ENCODE measurements around the gene ANKRD18A.
"Not testable (repeated sequence)": the region's sequence is repeated elsewhere in the genome, so short reads cannot be mapped to it uniquely, and the experiment has no call there.

DNA sequence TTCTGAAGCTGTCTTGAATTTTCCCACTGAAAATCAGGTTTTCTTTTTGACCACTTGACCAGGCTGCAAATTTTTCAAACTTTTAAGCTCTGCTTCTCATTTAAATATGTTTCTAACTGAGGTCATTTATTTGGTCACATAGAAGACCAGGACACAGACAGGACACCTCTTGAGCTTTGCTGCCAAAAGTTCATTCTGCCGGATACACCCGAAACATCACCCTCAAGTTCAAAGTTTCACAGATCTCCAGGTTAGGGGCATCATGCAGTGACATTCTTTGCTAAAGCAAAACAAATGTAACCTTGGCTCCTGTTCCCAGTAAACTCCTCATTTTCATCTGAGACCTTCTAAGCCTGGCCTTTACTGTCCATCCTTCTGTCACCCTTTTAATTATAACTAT, 65.4 kb downstream of the ANKRD18A start:
- TF ChIP-seq, protein P1, sequence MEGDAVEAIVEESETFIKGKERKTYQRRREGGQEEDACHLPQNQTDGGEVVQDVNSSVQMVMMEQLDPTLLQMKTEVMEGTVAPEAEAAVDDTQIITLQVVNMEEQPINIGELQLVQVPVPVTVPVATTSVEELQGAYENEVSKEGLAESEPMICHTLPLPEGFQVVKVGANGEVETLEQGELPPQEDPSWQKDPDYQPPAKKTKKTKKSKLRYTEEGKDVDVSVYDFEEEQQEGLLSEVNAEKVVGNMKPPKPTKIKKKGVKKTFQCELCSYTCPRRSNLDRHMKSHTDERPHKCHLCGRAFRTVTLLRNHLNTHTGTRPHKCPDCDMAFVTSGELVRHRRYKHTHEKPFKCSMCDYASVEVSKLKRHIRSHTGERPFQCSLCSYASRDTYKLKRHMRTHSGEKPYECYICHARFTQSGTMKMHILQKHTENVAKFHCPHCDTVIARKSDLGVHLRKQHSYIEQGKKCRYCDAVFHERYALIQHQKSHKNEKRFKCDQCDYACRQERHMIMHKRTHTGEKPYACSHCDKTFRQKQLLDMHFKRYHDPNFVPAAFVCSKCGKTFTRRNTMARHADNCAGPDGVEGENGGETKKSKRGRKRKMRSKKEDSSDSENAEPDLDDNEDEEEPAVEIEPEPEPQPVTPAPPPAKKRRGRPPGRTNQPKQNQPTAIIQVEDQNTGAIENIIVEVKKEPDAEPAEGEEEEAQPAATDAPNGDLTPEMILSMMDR (IDR thresholded peaks at IDR 0.05; ENCODE audit: control extremely low read depth in 1 of 3, insufficient read depth in 1 of 3, low read depth in 1 of 3, low read length in 3 of 3), result not testable (repeated sequence)
- TF ChIP-seq RAD21 (IDR thresholded peaks at IDR 0.05 in 1 of 2, conservative IDR thresholded peaks at IDR 0.05 in 1 of 2; ENCODE audit: low read depth in 2 of 2, low read length in 2 of 2); POLR2A (IDR thresholded peaks at IDR 0.05; ENCODE audit: control extremely low read depth in 1 of 2, low read depth in 2 of 2, low read length in 2 of 2); POLR2AphosphoS5 (IDR thresholded peaks at IDR 0.05; ENCODE audit: low read depth, low read length): not testable (repeated sequence)
- TF ChIP-seq, protein P2, sequence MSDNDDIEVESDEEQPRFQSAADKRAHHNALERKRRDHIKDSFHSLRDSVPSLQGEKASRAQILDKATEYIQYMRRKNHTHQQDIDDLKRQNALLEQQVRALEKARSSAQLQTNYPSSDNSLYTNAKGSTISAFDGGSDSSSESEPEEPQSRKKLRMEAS (IDR thresholded peaks at IDR 0.05), result not testable (repeated sequence)

Measured in H1 (cell line).